Occipital lobe (tissue), 2 donors: Measurements from ENCODE around the gene DDX56. TPM values are rescaled to one million over a fixed set of nuclear protein-coding genes. Genes with fewer than 3 reads are reported as not detected.

Source experiments
- DNase-seq: peaks from one replicate; lab custom pipeline; 2025; lab: John Stamatoyannopoulos, UW
- total RNA-seq: library from RNA; depleted of rRNA; stranded (reverse); fragments of >200 nt; gene quantifications from one replicate; pipeline ENCODE4 v1.2.3, GENCODE V29; 2014

The DDX56 gene
- total RNA-seq, 1 donor from 2014 or later = 46.8 TPM

DNA sequence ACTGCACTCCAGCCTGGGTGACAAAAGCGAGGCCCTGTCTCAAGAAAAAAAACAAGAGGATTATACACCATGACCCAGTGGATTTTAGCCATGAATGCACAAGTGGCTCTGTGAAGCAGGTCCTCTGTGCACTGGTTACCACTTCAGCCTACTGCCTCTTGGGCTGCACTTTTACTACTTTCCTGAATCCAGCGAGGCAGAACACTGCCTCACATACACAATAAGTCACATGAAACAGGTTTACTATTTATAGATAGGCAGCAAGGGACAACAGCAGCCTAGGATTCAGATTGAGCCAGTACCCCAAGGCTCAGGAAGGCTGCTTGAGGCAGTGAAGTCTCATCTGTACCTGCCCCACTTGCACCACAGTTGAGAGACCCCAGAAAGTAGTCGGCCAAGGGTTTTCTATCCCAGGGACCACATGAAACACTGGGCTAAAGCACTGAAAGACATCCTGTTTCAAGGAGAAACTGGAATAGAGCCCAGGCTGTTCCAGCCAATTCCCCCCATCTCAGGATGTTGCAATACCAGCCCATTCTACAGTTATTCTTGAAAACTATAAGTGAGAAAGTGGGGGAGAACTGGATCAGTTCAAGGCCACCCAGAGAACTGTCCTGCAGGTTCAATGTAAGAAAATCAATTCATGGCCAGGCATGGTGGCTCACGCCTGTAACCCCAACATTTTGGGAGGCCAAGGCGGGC is 22.4 kb upstream of the DDX56 start:
- DNase-seq = no peak

DNA sequence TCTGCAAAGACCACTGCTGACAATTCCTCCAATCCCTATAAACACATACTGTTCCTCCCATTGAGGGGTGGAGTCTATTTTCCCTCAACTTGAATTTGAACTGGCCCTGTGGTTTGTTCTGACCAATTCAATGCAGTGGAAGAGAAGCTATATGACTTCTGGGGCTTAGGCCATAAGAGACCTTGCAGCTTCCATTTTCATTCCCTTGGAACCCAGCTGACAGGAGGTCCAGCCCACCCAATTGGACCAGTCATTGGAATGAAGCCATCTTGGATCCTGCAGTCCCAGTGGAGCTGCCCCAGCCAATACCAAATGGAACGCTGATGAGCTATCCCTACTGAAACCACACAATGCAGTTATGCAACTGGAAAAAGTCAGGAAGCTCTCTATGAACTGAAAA is 17.2 kb upstream of the DDX56 start:
- no peak for DNase-seq

DNA sequence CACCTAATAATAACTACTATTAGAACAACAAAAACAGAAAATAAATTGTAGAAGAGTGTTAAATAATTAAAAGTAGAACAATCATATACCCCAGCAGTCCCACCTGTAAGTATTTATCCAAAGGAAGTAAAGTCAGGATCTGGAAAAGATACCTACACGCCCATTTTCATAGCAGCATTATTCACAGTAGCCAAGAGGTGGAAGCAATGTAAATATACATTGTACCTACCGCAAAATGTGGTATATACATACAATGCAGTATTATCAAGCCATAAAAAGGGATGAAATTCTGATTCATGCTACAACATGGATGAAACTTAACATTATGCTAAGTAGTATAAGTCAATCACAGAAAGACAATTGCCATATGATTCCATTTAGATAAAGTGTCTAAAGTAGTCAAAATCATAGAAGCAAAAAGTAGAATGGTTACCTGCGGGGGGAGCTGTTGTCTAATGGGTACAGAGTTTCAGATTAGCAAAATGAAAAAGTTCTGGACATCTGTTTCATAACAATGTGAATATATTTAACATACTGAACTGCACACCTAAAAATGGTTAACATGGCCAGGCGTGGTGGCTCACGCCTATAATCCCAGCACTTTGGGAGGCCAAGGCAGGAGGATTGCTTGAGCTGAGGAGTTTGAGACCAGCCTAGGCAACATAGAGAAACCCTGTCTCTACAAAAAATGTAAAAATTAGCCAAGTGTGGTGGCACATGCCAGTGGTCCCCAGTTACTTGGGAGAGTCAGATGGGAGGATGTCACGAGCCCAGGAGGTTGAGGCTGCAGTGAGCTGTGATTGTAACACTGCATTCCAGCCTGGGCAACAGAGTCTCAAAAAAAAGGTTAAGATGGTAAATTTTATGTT is 14.4 kb upstream of the DDX56 start:
- DNase-seq = no peak

DNA sequence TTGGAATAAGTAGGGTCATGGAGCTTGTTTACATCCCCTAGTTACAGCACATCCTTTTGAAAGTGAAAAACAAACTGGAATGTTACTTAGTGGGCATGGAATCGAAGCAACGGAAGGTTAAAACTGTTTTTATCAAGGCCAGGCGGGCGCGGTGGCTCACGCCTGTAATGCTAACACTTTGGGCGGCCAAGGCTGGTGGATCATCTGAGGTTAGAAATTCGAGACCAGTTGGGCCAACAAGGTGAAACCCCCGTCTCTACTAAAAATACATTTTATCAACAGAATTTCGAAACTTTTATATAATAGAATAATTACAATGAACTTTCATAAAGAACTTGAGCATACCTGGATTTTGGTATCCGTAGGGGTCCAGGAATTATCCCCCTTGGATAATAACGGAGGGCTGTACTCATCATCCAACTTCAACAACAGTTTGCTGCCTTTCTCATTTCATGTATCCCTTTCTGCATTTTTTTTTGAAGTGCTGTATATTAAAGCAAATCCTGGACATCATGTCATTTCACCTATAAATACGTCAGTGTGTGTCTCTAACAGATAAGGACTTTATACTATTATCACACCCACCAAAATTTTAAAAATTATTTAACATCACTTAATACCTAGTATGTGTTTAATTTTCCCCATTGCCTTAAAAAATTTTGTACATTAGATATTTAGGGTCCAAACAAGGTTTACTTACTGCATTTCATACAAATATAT is 9.6 kb upstream of the DDX56 start:
- DNase-seq = no peak

DNA sequence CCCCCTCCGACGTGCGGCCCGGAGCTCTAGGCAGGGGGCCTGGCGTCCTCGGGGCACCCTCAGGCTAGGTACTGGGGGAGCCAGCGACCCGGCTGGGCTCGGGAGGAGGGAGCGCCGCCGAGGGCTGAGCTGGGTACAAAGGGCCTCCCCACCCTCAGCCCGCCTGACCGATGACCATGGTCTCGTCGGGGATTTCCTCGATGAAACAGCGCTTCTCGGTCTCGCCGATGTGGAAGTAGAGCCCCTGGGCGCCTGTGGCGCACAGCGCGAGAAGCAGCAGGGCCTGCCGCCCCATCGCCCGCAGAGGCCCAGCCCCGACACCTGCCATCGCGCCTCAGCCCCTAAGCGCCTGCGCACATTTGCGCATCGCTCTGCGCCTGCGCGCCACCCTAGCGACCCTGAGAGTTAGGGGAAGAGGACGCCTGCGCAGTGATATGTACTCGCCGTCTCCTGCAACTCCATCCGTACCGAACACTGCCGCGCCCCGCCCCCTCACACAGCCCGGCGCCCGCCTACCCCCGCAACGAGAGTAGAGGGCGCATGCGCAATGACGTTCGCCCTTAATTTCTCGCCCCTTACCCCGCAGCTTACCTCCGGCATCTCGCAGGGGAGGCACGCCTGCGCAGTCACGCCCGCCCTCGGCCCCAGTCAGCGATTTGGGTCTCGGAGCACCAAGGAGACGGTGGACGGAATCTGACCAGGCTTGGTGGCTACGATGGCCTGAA is 8.3 kb upstream of the DDX56 start, which contains the start of gene TMED4:
Gene TMED4 (minus strand): TSS at position 353 of the 725 bp plus-strand sequence. CDS start 25 bp downstream, at position 328.
- DNase-seq = peak; percentile 97

DNA sequence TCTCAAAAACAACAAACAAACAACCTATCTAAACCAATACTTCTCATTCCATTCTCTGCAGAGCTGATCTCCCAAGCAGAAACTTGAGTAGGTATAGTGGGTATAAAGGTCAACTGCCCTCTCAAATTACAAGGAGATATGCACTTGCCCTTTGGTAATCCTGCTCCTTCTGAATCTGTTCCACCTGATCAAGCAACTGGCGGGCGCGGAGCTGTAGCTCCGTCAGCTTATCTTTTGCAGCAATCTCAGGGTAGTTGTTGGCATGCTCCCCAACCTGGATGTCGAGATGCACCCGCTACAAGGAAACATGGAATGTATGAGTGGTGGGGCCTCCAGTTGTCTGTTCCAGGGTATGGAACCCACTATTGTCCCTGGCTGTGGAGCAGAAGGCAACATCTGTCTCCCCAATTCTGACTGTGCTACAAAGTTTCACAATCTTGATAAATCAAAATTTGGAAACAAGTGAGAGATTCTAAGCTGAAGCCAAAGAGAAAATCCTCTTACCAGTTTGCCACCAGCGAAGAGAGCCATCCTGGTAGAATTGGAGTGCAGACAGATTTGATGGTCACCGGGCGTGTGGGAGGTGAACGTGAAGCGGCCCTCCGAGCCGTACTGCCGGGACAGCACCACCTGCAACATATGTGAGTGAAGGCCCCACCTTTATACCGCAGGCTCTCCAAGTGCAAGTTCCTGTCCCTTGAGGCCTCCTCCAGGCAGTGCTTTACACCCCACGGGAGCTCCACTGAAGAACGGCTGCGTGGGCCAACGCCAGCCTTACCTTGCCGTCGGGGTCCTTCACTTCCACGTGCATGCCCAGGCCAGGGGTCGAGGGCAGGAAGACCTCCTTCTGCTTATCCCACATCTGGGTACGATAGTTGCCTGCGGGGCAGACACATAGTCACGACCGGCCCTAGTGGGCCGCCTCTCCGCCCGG is 7.5 kb upstream of the DDX56 start:
- DNase-seq = no peak

DNA sequence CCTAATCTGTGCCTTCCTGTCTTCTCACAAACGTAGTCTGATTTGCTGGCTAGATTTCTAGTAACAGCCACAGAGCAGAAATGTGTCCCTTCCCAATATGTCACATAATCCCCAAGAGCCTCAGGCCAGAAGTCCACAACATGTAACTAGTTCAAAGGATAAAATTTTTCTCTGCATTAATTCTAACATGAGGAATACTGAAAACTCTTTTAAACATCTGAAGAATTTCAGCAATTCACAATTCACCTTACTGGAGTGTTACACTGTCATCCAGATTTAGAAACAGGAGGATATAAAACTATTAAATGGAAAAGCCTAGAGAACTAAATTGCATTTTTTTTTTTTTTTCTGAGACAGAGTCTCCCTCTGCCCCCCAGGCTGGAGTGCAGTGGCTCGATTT is 2.5 kb upstream of the DDX56 start:
- no peak for DNase-seq

DNA sequence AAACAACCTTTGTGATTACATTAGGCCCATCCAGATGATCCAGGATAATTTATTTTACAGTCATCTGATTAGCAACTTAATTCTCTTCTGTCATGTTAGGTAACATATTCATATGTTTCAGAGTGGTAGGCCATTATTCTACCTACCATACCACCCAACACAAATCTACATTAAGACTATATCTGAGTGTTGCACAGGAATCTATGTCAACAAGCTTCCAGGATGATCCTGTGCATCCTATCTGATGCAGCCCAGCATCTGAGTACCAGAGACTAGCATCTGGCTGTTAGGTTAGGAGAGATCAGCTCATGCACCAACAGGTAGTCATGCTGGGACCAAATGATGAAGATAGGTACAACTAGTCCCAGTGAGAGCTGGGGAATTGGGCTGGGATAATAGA is 1.3 kb upstream of the DDX56 start:
- DNase-seq = no peak

DNA sequence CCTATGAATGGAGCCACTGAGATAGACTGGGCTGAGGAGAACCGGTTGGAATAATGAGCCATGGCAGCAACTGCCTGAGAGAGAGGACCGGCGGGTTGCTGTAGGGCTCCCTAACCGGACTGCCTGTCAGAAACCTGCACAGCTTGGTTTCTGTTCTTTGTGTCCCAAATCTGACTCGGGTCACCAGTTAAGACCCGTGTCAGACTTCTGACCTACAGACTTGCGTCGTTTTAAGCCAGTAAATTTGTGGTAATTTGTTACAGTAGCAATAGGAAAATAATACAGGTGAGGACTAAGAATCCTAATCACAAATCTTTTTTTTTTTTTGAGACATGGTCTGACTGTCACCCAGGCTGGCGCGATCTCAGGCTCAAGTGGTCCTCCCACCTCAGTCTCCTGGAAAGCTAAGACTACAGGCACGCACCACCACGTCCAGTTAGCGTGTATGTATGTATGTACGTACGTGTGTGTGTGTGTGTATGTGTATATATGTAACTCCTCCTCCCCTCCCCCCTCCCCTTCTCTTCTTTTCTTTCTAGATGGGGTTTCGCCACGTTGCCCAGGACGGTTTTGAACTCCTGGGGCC is 672 bp upstream of the DDX56 start:
- DNase-seq = no peak

DNA sequence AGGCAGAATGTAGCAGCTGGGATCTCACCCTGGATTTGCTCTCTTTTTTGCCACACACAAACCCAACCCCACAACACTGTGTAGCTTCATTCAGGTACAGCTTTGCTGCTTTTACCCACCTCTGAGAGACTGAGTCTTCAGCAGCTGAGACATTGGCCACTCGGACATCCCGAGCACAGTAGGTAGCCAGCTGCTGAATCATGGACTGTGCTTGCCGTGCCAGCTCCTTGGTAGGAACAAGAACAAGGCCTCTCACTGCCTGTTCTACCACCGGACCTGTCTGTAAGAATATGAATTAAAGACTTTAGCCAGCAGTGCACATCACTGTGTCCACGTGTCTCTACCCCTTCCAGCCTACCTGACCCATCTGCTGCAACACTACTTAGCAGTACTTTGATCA is 937 bp downstream of the DDX56 start:
- no peak for DNase-seq

DNA sequence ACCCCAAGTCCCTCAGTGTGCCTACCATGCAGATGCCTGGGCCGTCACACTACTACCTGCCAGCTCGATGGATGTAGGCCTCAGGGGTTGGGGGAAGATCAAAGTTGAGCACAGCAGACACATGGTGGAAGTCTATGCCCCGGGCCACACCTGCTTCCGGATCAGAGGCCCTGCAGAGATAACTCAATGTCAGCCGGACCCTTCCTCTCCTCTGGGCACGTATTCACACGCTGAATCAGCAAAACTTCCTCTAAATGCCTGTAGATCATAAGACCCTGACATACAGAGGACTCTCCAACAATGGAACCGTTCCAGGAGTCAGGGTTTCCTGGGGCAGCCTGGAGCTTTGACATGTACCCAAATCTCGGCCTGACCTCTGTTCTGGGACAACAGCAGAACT is 3.7 kb downstream of the DDX56 start:
- DNase-seq = no peak

DNA sequence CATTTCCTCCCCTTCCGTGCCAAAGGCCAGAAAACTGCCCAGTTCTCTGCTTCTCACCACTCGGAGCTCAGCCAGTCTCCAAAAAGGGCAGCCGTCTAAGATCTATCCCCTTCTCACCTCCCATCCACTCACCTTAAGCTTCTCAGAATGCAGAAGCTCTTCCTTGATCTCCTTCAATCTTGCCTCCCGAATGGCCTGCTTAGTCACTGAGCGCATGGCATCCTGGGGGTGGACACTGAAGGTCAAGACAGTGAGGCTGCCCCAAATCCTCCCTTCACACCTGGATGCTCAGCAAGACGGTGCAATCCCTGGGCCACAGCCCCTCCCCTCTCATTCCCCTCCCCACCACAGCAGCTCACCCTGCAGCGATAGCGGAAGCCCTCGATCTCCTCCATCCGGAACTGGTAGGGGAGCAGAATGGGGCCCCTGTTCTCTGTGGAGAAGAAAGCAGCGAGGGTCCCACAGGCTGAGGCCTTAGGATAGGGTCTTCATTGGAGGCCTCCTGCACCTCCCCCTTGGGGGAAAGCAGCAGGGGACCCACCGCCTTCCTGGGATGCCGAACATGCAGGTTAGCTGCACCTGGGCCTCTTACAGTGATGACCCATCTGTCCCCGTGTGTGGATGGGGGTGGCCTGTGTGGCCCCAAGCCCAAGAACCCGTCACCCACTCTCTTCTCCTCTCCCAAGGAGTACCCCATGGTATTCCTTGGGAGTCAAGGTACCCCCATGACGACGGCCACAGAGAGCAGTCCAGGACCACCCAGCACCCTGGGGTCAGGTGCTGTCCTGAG is 4.7 kb downstream of the DDX56 start:
- DNase-seq = no peak

DNA sequence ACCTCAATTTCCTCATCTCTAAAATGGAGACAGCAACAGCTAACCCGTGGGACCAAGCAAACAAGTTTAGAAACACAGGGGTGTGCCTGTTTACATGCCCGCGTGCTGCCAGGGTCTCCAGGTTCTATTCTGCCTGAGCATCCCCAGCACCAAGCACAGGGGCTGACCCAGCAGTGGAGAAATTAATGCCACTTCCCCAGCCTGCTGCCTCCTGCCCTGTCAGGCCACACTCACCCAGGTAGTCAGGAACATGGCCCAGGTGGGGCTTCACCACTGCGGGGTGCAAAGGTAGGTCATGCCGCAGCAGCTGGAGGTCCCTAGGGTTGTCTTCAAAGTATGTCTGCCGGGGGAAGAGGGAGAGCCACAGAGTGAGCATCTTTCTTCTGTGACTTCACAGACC is 5.8 kb downstream of the DDX56 start:
- DNase-seq = no peak

DNA sequence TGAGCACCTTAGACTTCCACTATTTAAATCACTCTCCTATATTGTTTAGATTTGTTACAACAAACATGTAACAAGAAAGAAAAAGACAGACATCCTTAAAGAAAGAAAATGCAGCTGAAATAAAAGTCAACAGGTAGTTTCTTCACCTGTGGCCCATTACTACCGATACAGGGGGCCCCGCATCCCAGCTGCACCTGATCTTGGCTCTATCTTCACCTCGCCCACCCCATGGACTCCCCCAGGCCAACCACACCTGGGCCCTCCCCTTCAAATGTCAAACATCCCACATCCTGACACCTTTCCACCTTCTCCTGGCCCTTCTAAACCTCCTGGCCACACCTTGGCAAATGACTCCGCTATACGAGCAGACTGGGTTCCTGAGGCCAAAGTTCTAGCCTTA is 7.0 kb downstream of the DDX56 start:
- no peak for DNase-seq

DNA sequence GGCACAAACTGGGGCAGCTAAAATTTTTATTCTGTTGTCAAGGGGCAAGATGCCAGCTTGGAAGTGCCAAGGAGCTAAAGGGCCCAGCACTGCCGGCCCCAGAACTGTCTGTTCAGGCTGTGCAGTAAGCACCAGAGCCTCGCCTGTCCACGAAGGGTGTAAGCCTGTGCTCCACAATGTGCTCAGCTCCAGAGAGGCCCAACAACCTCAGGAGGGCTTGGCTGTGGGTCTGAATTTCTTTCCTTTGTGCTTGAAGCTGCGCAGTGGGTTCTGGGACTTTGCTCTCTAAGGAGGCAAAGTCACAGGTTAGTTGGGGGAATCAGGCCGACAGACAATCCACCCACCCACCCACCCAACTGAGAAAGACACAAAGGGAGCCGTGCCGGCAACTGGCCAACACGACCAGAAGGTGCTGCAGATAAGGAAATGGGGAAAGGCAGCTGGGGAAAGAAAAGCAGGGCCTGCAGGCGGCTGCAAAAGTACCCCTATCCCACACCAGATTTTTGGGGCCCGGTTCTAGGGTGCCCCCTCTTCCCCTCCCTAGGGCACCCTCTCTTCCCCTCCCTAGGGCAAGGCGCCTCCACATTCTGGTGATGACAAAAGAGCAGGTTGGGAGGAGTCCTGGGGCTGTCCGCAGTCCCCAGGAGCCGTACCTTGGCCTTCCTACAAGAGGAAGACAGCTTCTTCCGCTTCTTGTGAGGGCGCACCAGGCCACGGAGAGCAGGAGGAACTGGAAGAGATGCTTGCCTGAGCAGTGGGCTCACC is 7.7 kb downstream of the DDX56 start:
- DNase-seq = no peak

DNA sequence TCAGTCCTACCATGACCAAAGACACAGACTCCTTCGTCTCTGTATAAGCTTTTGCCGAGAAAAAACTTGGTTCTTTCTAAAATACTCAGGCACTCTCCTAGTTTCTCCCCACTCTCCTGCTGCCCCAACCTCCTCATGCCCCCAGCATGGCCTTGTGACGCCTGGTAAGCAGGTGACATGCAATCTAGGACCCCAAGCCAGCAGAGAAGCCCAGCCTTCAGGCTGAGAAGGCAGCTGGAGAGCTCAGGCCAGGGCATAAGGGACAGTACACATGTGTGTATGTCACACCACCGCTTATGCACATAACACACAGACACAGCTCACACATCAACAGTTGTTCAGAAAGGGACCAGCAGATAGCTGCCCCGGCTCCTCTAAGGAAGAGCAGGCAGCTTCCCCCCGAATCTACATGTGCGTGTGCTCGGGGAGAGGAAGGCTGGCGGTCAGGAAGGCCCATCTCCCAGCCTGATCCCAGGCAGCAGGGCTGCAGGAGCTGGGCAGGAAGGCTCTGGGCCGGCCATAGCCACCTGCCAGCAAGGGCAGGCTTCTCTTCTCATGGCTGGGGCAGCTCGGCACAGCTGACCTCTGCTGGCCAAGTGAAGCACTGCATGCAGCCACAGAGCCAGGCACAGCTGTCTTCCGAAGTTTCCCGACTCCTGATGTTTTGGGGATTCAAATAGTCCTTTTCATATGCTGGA is 8.5 kb downstream of the DDX56 start:
- peak; percentile 45 for DNase-seq

DNA sequence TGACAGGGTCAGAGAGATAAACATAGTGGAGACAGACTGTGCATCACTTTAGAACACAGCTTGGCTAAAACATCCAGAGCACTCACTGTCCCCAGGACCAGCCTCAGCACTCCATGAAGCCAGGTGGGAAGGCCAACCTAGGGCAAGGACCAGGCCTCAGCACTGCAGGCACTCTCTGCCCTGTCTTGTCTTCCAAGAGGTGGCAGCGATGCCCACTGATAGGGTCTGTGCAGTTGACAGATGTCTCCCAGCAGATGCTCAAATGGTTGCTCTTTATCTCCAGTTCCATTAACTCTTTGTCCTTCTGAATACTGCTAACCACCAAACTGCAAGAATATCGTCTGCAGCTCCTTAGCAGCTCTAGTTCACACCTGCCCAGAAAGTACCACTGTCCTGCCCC is 9.1 kb downstream of the DDX56 start:
- DNase-seq = no peak

DNA sequence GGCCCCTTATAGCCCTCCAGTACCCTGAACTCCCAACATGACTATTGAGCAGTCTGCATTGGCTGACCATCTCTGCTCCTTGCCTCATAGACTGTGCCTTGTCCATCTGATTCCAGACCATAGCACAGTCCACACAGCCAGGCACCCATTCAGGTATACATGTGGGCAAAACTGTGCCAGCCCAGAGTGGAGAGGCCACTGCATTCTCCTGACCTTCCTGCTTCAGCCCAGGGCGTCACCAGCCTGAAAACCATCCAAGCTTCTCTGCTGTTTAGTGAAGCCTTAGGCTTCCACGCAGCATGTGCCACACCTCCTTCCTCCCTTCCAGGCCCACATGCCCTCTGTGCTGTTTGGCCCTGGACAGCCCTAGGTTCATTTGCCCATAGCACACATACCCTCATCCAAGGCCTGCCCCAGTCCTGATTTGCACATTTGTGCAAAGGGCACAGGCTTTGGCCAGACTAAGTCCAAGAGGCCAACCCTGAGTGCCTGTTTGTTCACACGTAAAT is 10.5 kb downstream of the DDX56 start:
- DNase-seq = no peak
